ENCODE data around the gene BMAL1. TPM values are rescaled to one million over a fixed set of nuclear protein-coding genes. Genes with fewer than 3 reads are reported as not detected.

Gene BMAL1
- total RNA-seq, 4 donors from 2014 or later = 27.7 to 81.8 (median 41.0) TPM

DNA sequence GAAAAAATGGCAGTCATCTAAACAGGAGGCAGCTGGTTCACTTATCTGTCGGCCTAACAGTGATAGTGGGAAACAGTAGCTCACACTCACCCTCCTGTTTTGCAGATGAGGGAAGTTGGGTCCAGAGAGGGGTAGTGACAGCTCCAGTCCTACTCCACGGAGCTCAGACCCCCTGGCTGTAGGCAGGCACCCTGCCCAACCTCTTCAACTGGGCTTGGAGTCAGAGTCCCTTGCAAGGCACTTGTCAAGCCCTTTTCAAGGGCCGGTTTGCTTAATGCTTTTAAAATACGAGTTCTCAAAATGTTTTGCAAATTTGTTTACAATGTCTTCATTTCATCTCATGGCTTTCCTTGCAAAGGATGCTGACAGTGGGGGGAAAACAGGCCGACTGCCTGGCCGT, 75.1 kb downstream of the BMAL1 start:
- in situ Hi-C loops (cut with MboI; ENCODE audit: low sequenced_read_pairs in 4 of 4) (loop anchor here in 1 of 4 donors (10.0 kb wide), 1 partner anchor 128 kb away; no protein-coding TSS in a partner anchor), intact Hi-C loops (cut with DNase I; ENCODE audit: low total_unique reads) (no loop called here)
- Histone ChIP-seq H3K27me3 (no peaks in the 10 kb centered on the region), H3K36me3 (peaks cover 0 to 44% of the 10 kb centered on the region in 2 donors), H3K4me1 (no peaks in the 10 kb centered on the region), H3K9me3 (no peaks in the 10 kb centered on the region), H3K4me3 (no peak overlapping the region), H3K27ac (no peak overlapping the region)
- no peak for TF ChIP-seq POLR2A (IDR thresholded peaks at IDR 0.05)
- TF ChIP-seq, protein P1, sequence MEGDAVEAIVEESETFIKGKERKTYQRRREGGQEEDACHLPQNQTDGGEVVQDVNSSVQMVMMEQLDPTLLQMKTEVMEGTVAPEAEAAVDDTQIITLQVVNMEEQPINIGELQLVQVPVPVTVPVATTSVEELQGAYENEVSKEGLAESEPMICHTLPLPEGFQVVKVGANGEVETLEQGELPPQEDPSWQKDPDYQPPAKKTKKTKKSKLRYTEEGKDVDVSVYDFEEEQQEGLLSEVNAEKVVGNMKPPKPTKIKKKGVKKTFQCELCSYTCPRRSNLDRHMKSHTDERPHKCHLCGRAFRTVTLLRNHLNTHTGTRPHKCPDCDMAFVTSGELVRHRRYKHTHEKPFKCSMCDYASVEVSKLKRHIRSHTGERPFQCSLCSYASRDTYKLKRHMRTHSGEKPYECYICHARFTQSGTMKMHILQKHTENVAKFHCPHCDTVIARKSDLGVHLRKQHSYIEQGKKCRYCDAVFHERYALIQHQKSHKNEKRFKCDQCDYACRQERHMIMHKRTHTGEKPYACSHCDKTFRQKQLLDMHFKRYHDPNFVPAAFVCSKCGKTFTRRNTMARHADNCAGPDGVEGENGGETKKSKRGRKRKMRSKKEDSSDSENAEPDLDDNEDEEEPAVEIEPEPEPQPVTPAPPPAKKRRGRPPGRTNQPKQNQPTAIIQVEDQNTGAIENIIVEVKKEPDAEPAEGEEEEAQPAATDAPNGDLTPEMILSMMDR (IDR thresholded peaks at IDR 0.05 in 4 of 5, conservative IDR thresholded peaks at IDR 0.05 in 1 of 5) = no peak
- DNase-seq (no peak), ATAC-seq (no peak)

DNA sequence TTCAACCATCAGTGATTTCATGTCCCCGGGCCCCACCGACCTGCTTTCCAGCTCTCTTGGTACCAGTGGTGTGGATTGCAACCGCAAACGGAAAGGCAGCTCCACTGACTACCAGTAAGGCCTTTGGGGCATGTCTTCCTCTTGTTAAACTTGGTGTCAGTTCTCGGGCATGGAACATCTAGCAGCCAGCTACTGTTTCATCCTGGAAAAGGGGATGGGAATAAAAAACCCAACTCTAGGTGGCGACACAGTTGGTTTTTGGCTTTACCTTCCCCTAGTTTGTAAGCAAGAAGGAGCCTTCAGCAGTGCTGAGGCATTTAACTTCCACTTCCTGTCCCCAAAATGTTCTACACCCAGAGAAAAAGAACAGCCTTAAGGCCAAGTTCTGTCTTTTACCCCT, 76.7 kb downstream of the BMAL1 start:
- intact Hi-C loops (cut with DNase I; ENCODE audit: low total_unique reads) = no loop called here
- peaks cover 0 to 60% of the 10 kb centered on the region in 2 donors for H3K36me3 ChIP-seq
- no peaks in the 10 kb centered on the region for H3K9me3 ChIP-seq
- ATAC-seq (no peak), DNase-seq (no peak)
- H3K4me1 ChIP-seq = no peaks in the 10 kb centered on the region
- H3K27me3 ChIP-seq = no peaks in the 10 kb centered on the region
- H3K4me3 ChIP-seq = no peak overlapping the region
- in situ Hi-C loops (cut with MboI; ENCODE audit: low sequenced_read_pairs in 4 of 4) = loop anchor here in 1 of 4 donors (10.0 kb wide), 1 partner anchor 130 kb away; no protein-coding TSS in a partner anchor
- H3K27ac ChIP-seq = no peak overlapping the region
- TF ChIP-seq, protein P1 (IDR thresholded peaks at IDR 0.05 in 4 of 5, conservative IDR thresholded peaks at IDR 0.05 in 1 of 5) = no peak
- no peak for TF ChIP-seq POLR2A (IDR thresholded peaks at IDR 0.05)

DNA sequence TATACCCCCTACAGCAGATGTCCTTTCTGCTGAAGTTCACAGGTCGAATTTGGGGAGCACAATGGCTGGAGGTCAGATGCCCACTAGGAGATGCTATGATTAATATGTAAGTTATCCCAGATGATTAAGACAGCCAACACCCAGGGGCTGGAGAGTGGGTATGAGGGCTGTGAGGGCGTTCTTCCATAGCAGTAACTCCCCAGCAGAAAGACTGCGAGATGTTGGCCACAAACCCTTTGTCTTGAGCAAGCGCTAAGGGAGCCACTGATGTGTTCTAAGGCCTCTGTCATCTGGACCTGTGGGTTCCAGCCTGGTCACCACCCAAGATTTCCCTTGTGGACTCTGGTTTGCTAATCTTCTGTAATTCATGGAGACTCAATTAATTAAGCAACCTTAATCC, 77.6 kb downstream of the BMAL1 start:
- no peak for ATAC-seq
- no peak for DNase-seq
- in situ Hi-C loops (cut with MboI; ENCODE audit: low sequenced_read_pairs in 4 of 4) (loop anchor here in 1 of 4 donors (10.0 kb wide), 1 partner anchor 130 kb away; no protein-coding TSS in a partner anchor), intact Hi-C loops (cut with DNase I; ENCODE audit: low total_unique reads) (no loop called here)
- H3K4me1 ChIP-seq = no peaks in the 10 kb centered on the region
- H3K27ac ChIP-seq = no peak overlapping the region
- H3K27me3 ChIP-seq = no peaks in the 10 kb centered on the region
- peaks cover 0 to 64% of the 10 kb centered on the region in 2 donors for H3K36me3 ChIP-seq
- TF ChIP-seq POLR2A (IDR thresholded peaks at IDR 0.05) = no peak
- TF ChIP-seq, protein P1 (IDR thresholded peaks at IDR 0.05 in 4 of 5, conservative IDR thresholded peaks at IDR 0.05 in 1 of 5) = no peak
- no peak overlapping the region for H3K4me3 ChIP-seq
- no peaks in the 10 kb centered on the region for H3K9me3 ChIP-seq

DNA sequence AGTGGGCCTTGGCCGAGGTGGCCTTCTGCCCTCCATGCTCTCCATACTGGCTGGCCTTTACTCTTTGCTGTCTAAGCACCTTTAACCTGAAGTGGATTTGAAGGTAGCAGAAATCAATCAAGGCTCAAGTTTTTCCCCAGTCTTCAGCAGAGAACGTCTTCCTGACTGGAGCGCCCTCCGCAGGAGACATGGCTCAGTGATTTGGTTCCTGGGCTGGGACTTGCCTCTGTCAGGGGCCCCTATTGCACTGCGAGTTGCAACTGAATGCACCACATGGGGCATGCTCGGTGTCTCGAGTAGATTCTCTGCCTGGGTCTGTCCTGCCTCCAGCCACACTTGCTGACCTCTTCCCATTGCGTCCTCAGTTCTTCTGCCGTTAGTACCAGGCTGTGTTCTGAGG, 79.6 kb downstream of the BMAL1 start:
- intact Hi-C loops (cut with DNase I; ENCODE audit: low total_unique reads) = no loop called here
- Histone ChIP-seq H3K36me3 (peaks cover 0 to 83% of the 10 kb centered on the region in 2 donors), H3K27me3 (no peaks in the 10 kb centered on the region), H3K4me1 (no peaks in the 10 kb centered on the region), H3K4me3 (no peak overlapping the region), H3K27ac (no peak overlapping the region), H3K9me3 (no peaks in the 10 kb centered on the region)
- DNase-seq = no peak
- TF ChIP-seq, protein P1 (IDR thresholded peaks at IDR 0.05 in 4 of 5, conservative IDR thresholded peaks at IDR 0.05 in 1 of 5) = no peak
- in situ Hi-C loops (cut with MboI; ENCODE audit: low sequenced_read_pairs in 4 of 4) = loop anchor here in 1 of 4 donors (10.0 kb wide), 1 partner anchor 132 kb away; no protein-coding TSS in a partner anchor
- ATAC-seq = no peak

Measured in gastrocnemius medialis (tissue), 4 donors.